ENCODE measurements around the gene SLC43A1. TPM values are rescaled to one million over a fixed set of nuclear protein-coding genes. Genes with fewer than 3 reads are reported as not detected.

SLC43A1 gene
- total RNA-seq, 6 experiments from 2014 or later: 3.1 to 4.7 (median 4.3) TPM

- Mint-ChIP-seq H3K9me3 (no peaks in the 10 kb centered on the region), H3K4me1 (ENCODE audit: low read depth) (peaks cover 5% of the 10 kb centered on the region; the same call in 1 of the 2 replicates), H3K4me3 (peak overlapping the region; percentile 66), H3K27ac (no peak overlapping the region), H3K36me3 (ENCODE audit: low read depth) (no peaks in the 10 kb centered on the region), H3K27me3 (ENCODE audit: insufficient read depth) (peaks cover 34% of the 10 kb centered on the region)
- DNase-seq: peak; percentile 27
- peak; percentile 68 for TF ChIP-seq CTCF (IDR thresholded peaks at IDR 0.05)
Observed at GRCh38 chr11:57476757-57477506, 38.6 kb downstream of the SLC43A1 start.

GRCh38 chr11:57476047-57476756 lies 39.3 kb downstream of the SLC43A1 start:
- no peak for TF ChIP-seq CTCF (IDR thresholded peaks at IDR 0.05)
- peaks cover 34% of the 10 kb centered on the region for H3K27me3 Mint-ChIP-seq (ENCODE audit: insufficient read depth)
- no peaks in the 10 kb centered on the region for H3K9me3 Mint-ChIP-seq
- H3K4me3 Mint-ChIP-seq: no peak overlapping the region
- no peak for DNase-seq
- no peak overlapping the region for H3K27ac Mint-ChIP-seq
- H3K4me1 Mint-ChIP-seq (ENCODE audit: low read depth): peaks cover 5% of the 10 kb centered on the region; the same call in 1 of the 2 replicates
- H3K36me3 Mint-ChIP-seq (ENCODE audit: low read depth): no peaks in the 10 kb centered on the region

GRCh38 chr11:57475671-57476046 lies 39.8 kb downstream of the SLC43A1 start:
- no peak for TF ChIP-seq CTCF (IDR thresholded peaks at IDR 0.05)
- Mint-ChIP-seq H3K27me3 (ENCODE audit: insufficient read depth) (peaks cover 34% of the 10 kb centered on the region), H3K36me3 (ENCODE audit: low read depth) (no peaks in the 10 kb centered on the region), H3K4me1 (ENCODE audit: low read depth) (peaks cover 5% of the 10 kb centered on the region; the same call in 1 of the 2 replicates), H3K9me3 (no peaks in the 10 kb centered on the region), H3K27ac (no peak overlapping the region), H3K4me3 (no peak overlapping the region)
- DNase-seq: no peak

- H3K9me3 Mint-ChIP-seq: no peaks in the 10 kb centered on the region
- H3K27ac Mint-ChIP-seq: no peak overlapping the region
- no peak for DNase-seq
- peaks cover 5% of the 10 kb centered on the region; the same call in 1 of the 2 replicates for H3K4me1 Mint-ChIP-seq (ENCODE audit: low read depth)
- peaks cover 34% of the 10 kb centered on the region for H3K27me3 Mint-ChIP-seq (ENCODE audit: insufficient read depth)
- TF ChIP-seq CTCF (IDR thresholded peaks at IDR 0.05): no peak
- no peaks in the 10 kb centered on the region for H3K36me3 Mint-ChIP-seq (ENCODE audit: low read depth)
- no peak overlapping the region for H3K4me3 Mint-ChIP-seq
Observed at GRCh38 chr11:57475191-57475590, 40.3 kb downstream of the SLC43A1 start.

DNA sequence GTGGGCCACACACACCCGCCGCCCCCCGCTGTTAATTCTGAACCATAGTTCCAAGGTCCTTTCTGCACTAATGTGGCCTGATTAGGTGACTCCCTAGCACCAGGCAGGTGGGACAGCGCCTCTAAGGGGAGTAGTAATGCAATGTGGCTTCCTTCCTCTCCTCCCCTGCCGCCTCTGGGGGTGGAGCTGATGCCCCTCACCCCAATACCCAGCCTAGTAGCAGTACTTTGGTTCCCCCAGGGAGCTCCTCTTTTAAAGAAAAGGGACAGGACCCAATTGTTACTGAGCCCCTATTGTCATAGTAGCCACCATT lies 40.7 kb downstream of the SLC43A1 start:
- no peak overlapping the region for H3K27ac Mint-ChIP-seq
- no peaks in the 10 kb centered on the region for H3K9me3 Mint-ChIP-seq
- no peaks in the 10 kb centered on the region for H3K36me3 Mint-ChIP-seq (ENCODE audit: low read depth)
- H3K4me1 Mint-ChIP-seq (ENCODE audit: low read depth): peaks cover 5% of the 10 kb centered on the region; the same call in 1 of the 2 replicates
- peaks cover 36% of the 10 kb centered on the region for H3K27me3 Mint-ChIP-seq (ENCODE audit: insufficient read depth)
- no peak for TF ChIP-seq CTCF (IDR thresholded peaks at IDR 0.05)
- no peak overlapping the region for H3K4me3 Mint-ChIP-seq
- no peak for DNase-seq

Measured in HFFc6 (cell line).